Stimulated activated effector memory CD8-positive, alpha-beta T cell treated with anti-CD3 and anti-CD28 coated beads, Interleukin-12 subunit alpha, Interleukin-12 subunit beta, amount 100 ng/mL, for 72 hours (primary cell): ENCODE results near the gene SBK2.
A peak's percentile ranks its signal among the peaks of the same experiment; 100 is the strongest.
"Not testable (repeated sequence)": the region's sequence is repeated elsewhere in the genome, so short reads cannot be mapped to it uniquely, and the experiment has no call there.

Experiments used
- ATAC-seq: fragments of 150-1000 bp; cut with Tn5 transposase; 2 replicates; pipeline ENCODE4 v1.10.0; 2021
- DNase-seq, 2 donors: peaks; one replicate each; pipeline ENCODE4 v3.0.0; 2021 to 2022; ENCODE audit warnings: low spot score in 2 of 2
- H3K27ac Mint-ChIP-seq: one replicate; pipeline ENCODE4 v1.8.0; 2022; ENCODE audit warnings: mild to moderate bottlenecking, mixed read lengths
- H3K36me3 Mint-ChIP-seq: one replicate; pipeline ENCODE4 v1.8.0; 2022; ENCODE audit warnings: mild to moderate bottlenecking, mixed read lengths
- H3K4me1 Mint-ChIP-seq: one replicate; pipeline ENCODE4 v1.8.0; 2022; ENCODE audit warnings: mixed read lengths
- H3K4me3 Mint-ChIP-seq: one replicate; pipeline ENCODE4 v1.8.0; 2022; ENCODE audit warnings: mild to moderate bottlenecking, mixed read lengths
- H3K9me3 Mint-ChIP-seq: one replicate; pipeline ENCODE4 v1.8.0; 2022; ENCODE audit warnings: mixed read lengths

Gene SBK2

DNA sequence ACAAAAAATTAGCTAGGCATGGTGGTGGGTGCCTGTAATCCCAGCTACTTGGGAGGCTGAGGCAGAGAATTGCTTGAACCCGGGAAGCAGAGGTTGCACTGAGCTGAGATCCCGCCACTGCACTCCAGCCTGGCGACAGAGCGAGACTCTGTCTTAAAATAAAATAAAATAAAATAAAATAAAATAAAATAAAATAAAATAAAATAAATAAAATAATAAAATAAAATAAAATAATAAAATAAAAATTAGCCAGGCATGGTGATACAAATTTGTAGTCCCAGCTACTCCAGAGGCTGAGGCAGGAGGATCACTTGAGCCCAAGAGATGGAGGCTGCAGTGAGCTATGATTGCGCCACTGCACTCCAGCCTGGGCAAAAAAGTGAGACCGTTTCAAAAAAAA lies 37.0 kb upstream of the SBK2 start:
- H3K9me3 Mint-ChIP-seq, ATAC-seq, DNase-seq, H3K4me1 Mint-ChIP-seq, H3K4me3 Mint-ChIP-seq, H3K27ac Mint-ChIP-seq: not testable (repeated sequence)
- peaks cover 10% of the 10 kb centered on the region for H3K36me3 Mint-ChIP-seq

GRCh38 chr19:55569477-55569876 lies 32.5 kb upstream of the SBK2 start:
- ATAC-seq, H3K4me3 Mint-ChIP-seq, H3K36me3 Mint-ChIP-seq, H3K9me3 Mint-ChIP-seq, H3K27ac Mint-ChIP-seq, DNase-seq, H3K4me1 Mint-ChIP-seq: not testable (repeated sequence)

GRCh38 chr19:55567708-55568328 lies 30.9 kb upstream of the SBK2 start:
- H3K9me3 Mint-ChIP-seq, result no peaks in the 10 kb centered on the region
- no peak overlapping the region for H3K27ac Mint-ChIP-seq
- no peak for ATAC-seq
- DNase-seq, result no peak
- no peaks in the 10 kb centered on the region for H3K36me3 Mint-ChIP-seq
- no peak overlapping the region for H3K4me3 Mint-ChIP-seq
- no peaks in the 10 kb centered on the region for H3K4me1 Mint-ChIP-seq

DNA sequence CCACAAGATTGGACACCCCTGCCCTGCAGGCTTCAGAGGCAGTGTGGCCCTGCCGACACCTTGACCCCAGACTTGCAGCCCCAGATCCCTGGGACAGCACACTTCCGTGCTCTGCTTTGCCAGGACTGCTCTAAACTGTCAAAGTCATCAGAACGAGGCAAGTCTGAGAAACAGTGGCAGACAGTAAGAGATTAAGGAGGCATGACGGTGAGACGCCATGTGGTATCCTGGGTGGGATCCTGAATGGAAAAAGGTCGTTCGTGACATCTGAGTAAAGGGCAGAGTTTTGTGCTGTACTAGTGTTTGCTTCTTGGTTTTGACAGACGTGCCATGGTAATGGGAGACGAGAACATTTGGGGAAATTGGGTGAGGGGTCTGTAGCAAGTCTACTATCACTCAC lies 29.9 kb upstream of the SBK2 start:
- no peak overlapping the region for H3K27ac Mint-ChIP-seq
- no peak for ATAC-seq

GRCh38 chr19:55563261-55563690 lies 26.3 kb upstream of the SBK2 start:
- Mint-ChIP-seq H3K27ac (no peak overlapping the region), H3K36me3 (no peaks in the 10 kb centered on the region), H3K9me3 (no peaks in the 10 kb centered on the region), H3K4me1 (peaks cover 5% of the 10 kb centered on the region), H3K4me3 (no peak overlapping the region)
- ATAC-seq, result no peak
- DNase-seq, result no peak

More for the DNA sequence above, 29.9 kb upstream of the SBK2 start:
- H3K9me3 Mint-ChIP-seq, result no peaks in the 10 kb centered on the region
- no peak overlapping the region for H3K4me3 Mint-ChIP-seq
- no peaks in the 10 kb centered on the region for H3K36me3 Mint-ChIP-seq
- no peak for DNase-seq
- H3K4me1 Mint-ChIP-seq, result no peaks in the 10 kb centered on the region

DNA sequence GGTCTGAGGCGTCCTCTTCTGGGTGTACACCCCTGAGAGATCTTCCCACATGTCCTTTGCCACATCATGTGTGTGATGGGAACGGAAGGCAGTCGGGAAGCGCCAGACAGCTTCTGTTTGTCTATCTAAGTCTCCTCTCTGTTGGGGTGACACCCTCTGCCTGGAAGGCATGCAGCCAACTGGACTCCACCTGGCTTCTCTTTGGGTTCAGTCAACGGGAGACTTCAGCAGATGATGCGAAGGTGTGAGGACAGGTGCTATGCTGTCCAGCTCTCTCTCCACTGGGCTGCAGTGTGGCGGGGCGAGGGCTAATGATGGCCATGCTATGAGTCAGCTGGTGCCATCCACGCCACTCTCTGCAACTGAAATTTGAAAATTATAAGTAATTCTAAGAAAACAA lies 22.8 kb upstream of the SBK2 start:
- Mint-ChIP-seq H3K36me3 (no peaks in the 10 kb centered on the region), H3K9me3 (no peaks in the 10 kb centered on the region), H3K4me3 (no peak overlapping the region), H3K27ac (no peak overlapping the region), H3K4me1 (peaks cover 5% of the 10 kb centered on the region)
- ATAC-seq, result no peak
- DNase-seq, result no peak

DNA sequence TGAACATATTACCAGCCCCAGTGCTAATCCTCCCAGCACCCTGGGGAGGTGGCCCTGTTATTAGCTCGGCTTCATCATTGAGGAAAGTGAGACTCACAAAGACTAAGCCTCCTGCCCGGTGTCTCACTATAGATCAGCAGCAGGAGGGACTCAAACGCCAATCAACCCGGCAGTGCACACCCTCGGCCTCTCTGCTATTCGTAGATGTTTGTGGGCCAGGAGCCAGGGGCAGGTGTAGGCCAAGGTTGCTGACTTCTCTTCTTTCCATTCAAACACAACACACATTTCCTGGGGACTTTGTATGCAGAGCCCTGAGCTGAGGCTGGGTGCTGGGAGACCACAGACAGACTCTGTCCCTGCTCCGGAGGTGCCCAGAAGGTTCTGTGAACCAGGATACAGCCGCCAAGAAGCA lies 17.8 kb upstream of the SBK2 start:
- H3K4me1 Mint-ChIP-seq, result no peaks in the 10 kb centered on the region
- ATAC-seq (no peak), DNase-seq (no peak)
- no peak overlapping the region for H3K27ac Mint-ChIP-seq
- no peak overlapping the region for H3K4me3 Mint-ChIP-seq
- H3K9me3 Mint-ChIP-seq, result no peaks in the 10 kb centered on the region
- no peaks in the 10 kb centered on the region for H3K36me3 Mint-ChIP-seq

- no peak overlapping the region for H3K4me3 Mint-ChIP-seq
- no peaks in the 10 kb centered on the region for H3K9me3 Mint-ChIP-seq
- no peaks in the 10 kb centered on the region for H3K36me3 Mint-ChIP-seq
- DNase-seq (no peak), ATAC-seq (no peak)
- peak overlapping the region; percentile 9 for H3K27ac Mint-ChIP-seq
- H3K4me1 Mint-ChIP-seq, result no peaks in the 10 kb centered on the region
Observed at GRCh38 chr19:55554302-55554701, 17.4 kb upstream of the SBK2 start.

DNA sequence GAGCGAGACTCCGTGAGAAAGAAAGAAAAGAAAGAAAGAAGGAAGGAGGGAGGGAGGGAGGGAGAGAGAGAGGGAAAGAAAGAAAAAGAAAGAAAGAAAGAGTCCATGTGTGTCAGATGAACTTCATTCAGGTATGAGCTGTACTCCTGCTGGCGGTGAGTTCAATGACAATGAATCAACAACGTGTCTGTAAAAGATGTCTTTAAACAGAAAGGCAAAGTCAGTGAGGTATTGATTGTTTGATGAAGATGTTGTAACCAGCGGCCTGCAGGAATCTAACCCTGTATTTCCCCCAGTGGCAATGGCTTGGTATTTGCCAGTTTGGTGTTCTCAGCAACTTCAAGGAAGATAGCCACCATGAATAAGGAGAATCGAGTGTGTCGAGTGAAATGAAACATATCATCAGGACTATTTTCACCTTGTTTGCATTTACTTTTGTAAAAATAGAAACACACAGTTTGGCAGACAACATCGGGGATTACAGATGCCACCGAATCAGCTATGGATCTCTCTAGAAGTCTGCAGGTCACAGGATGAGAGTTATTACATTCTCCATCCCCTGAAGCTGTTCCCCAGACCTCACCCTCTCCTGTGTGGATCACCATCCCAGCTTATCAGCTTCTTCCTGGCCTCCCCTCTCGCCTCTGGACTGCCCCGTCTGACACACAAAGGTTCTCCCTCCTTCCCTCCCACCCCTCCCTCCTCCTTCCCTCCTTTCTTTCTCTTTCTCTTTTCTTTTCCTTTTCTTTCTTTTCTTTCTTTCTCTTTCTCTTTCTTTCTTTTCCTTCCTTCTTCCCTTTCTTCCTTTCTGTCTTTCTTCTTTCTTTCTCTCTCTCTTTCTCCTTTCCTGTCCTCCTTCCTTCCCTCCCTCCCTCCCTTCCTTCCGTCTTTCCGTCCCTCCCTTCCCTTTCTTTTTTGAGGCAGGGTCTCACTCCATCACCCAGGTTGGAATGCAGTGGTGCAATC lies 16.6 kb upstream of the SBK2 start:
- H3K36me3 Mint-ChIP-seq, result no peaks in the 10 kb centered on the region
- H3K9me3 Mint-ChIP-seq, result no peaks in the 10 kb centered on the region
- ATAC-seq, result no peak
- H3K4me1 Mint-ChIP-seq, result no peaks in the 10 kb centered on the region
- peak overlapping the region; percentile 9 for H3K27ac Mint-ChIP-seq
- H3K4me3 Mint-ChIP-seq, result no peak overlapping the region
- DNase-seq, result no peak

- ATAC-seq, result no peak
- Mint-ChIP-seq H3K4me3 (no peak overlapping the region), H3K36me3 (no peaks in the 10 kb centered on the region), H3K27ac (peak overlapping the region; percentile 60), H3K9me3 (no peaks in the 10 kb centered on the region), H3K4me1 (no peaks in the 10 kb centered on the region)
- DNase-seq, result no peak
Observed at GRCh38 chr19:55552620-55553019, 15.7 kb upstream of the SBK2 start.

DNA sequence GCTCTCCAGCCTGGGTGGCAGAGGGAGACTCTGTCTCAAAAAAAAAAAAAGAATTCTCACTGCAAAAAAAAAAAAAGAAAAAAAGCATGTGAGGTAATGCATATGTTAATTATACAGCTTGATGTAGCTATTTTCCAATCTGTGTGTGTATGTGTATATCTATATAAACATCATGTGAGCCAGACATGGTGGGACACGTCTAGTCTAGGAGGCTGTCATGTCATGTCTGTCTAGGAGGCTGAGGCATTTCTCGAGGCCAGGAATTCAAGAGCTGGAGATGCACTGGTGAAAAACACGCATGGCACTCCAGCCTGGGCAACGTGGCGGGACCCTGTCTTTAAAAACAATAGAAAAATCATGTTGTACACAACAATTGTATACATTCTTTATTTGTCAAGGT lies 15.3 kb upstream of the SBK2 start:
- Mint-ChIP-seq H3K4me1 (no peaks in the 10 kb centered on the region), H3K4me3 (no peak overlapping the region), H3K27ac (peak overlapping the region; percentile 60), H3K36me3 (no peaks in the 10 kb centered on the region), H3K9me3 (no peaks in the 10 kb centered on the region)
- DNase-seq, result no peak
- no peak for ATAC-seq

DNA sequence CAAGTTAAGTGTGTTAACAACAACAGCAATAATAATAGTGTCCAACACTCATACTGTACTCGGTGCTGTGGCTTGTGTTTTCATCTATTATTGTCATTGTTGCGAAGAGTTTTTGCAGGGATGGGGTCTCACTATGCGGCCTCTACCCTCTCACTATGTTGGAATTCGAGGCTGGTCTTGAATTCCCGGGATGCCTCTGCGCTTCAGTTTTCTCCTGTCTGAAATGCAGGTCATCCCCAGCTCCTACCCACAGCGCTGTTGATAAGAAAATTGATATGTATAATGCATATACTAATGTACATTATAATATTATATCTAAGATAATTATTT lies 13.4 kb upstream of the SBK2 start:
- DNase-seq, result no peak
- Mint-ChIP-seq H3K9me3 (no peaks in the 10 kb centered on the region), H3K36me3 (no peaks in the 10 kb centered on the region), H3K4me1 (no peaks in the 10 kb centered on the region), H3K27ac (no peak overlapping the region), H3K4me3 (no peak overlapping the region)
- no peak for ATAC-seq

GRCh38 chr19:55549500-55550320 lies 12.8 kb upstream of the SBK2 start:
- no peak overlapping the region for H3K4me3 Mint-ChIP-seq
- DNase-seq (no peak), ATAC-seq (no peak)
- no peak overlapping the region for H3K27ac Mint-ChIP-seq
- no peaks in the 10 kb centered on the region for H3K4me1 Mint-ChIP-seq
- no peaks in the 10 kb centered on the region for H3K9me3 Mint-ChIP-seq
- H3K36me3 Mint-ChIP-seq, result no peaks in the 10 kb centered on the region

GRCh38 chr19:55546822-55547614 lies 10.1 kb upstream of the SBK2 start:
- ATAC-seq (no peak), DNase-seq (no peak)
- H3K27ac Mint-ChIP-seq, result no peak overlapping the region
- H3K9me3 Mint-ChIP-seq, result peaks cover 3% of the 10 kb centered on the region
- H3K36me3 Mint-ChIP-seq, result no peaks in the 10 kb centered on the region
- H3K4me3 Mint-ChIP-seq, result no peak overlapping the region
- no peaks in the 10 kb centered on the region for H3K4me1 Mint-ChIP-seq

- H3K4me3 Mint-ChIP-seq, result no peak overlapping the region
- H3K9me3 Mint-ChIP-seq, result peaks cover 3% of the 10 kb centered on the region
- no peaks in the 10 kb centered on the region for H3K36me3 Mint-ChIP-seq
- H3K27ac Mint-ChIP-seq, result no peak overlapping the region
- no peak for ATAC-seq
- H3K4me1 Mint-ChIP-seq, result no peaks in the 10 kb centered on the region
- DNase-seq, result no peak
Observed at GRCh38 chr19:55546011-55546410, 9.1 kb upstream of the SBK2 start.
